ENCODE data around the gene FGF18.

FGF18 gene

GRCh38 chr5:171436804-171437285, 17.4 kb downstream of the FGF18 start:
- H3K4me3 ChIP-seq (ENCODE audit: low read length) = no peak overlapping the region
- no peak for DNase-seq (ENCODE audit: low read depth)
- TF ChIP-seq CTCF (conservative IDR thresholded peaks at IDR 0.05; ENCODE audit: low read depth, low read length) = no peak

GRCh38 chr5:171437286-171437821, 17.9 kb downstream of the FGF18 start:
- DNase-seq (ENCODE audit: low read depth) = no peak
- TF ChIP-seq CTCF (conservative IDR thresholded peaks at IDR 0.05; ENCODE audit: low read depth, low read length) = peak; percentile 17

DNA sequence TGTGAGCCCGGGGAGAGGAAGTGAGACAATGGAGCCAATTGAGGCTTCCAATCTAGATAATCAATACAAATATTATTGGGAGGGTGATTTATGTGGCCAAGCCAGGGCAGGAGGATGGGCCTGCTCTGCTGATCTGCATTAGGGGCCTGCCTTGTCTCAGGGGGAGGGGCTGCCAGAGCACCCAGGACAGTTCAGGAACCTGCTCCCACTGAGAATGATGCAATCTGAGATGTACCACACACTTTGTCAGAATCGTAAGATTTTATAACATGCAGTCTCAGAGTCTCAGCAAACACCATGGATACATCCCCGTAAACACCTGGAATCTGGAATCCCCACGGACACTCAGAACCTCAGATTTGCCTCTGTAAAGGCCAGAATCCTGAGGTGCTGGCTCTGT, 19.3 kb downstream of the FGF18 start:
- DNase-seq (ENCODE audit: low read depth) = no peak
- H3K4me3 ChIP-seq (ENCODE audit: low read length) = no peak overlapping the region
- no peak for TF ChIP-seq CTCF (conservative IDR thresholded peaks at IDR 0.05; ENCODE audit: low read depth, low read length)

More at GRCh38 chr5:171437286-171437821, 17.9 kb downstream of the FGF18 start:
- H3K4me3 ChIP-seq (ENCODE audit: low read length) = no peak overlapping the region

GRCh38 chr5:171441246-171441791, 21.9 kb downstream of the FGF18 start:
- DNase-seq (ENCODE audit: low read depth) = no peak
- no peak for TF ChIP-seq CTCF (conservative IDR thresholded peaks at IDR 0.05; ENCODE audit: low read depth, low read length)
- H3K4me3 ChIP-seq (ENCODE audit: low read length) = no peak overlapping the region

GRCh38 chr5:171442287-171443042, 23.0 kb downstream of the FGF18 start:
- H3K4me3 ChIP-seq (ENCODE audit: low read length) = no peak overlapping the region
- DNase-seq (ENCODE audit: low read depth) = no peak
- no peak for TF ChIP-seq CTCF (conservative IDR thresholded peaks at IDR 0.05; ENCODE audit: low read depth, low read length)

DNA sequence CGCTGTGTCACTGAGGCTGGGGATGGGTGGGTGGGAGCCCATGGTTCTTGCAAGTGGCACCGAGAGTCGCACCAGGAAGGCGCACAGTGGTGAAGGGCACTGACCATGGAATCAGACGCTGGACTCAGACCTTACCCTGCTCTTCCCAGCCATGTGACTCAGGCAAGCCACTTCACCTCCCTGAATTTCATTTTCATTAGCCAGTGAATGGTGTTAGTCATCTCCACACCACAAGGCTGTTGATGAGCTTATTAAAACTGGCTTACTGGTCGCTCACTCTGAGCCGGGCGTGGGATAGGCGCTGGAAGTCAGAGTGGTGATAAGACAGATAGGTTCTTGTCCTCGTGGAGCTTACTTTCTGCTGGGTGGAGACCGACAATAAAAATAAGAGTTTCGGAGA, 25.1 kb downstream of the FGF18 start:
- no peak for TF ChIP-seq CTCF (conservative IDR thresholded peaks at IDR 0.05; ENCODE audit: low read depth, low read length)
- no peak overlapping the region for H3K4me3 ChIP-seq (ENCODE audit: low read length)
- peak; percentile 69 for DNase-seq (ENCODE audit: low read depth)

Measured in retinal pigment epithelial cell (primary cell).